Myocyte (in vitro differentiated cells): ENCODE results near the gene ABHD10. TPM values are rescaled to one million over a fixed set of nuclear protein-coding genes. Genes with fewer than 3 reads are reported as not detected.
A peak's percentile ranks its signal among the peaks of the same experiment; 100 is the strongest.

Experiments used
- DNase-seq: peaks from one replicate; pipeline ENCODE4 v3.0.0-alpha.2; 2012; ENCODE audit warnings: low read depth
- polyA plus RNA-seq: library from polyadenylated mRNA; unstranded; fragments of >200 nt; gene quantifications from one replicate; pipeline ENCODE4 v1.2.1, GENCODE V29; 2012; ENCODE audit warnings: missing spikeins
- total RNA-seq: library from RNA; depleted of rRNA; stranded (reverse); fragments of >200 nt; gene quantifications from 2 replicates; pipeline ENCODE4 v1.2.3, GENCODE V29; 2014

Gene ABHD10
- 27.1 and 30.1 TPM in 2 replicates for total RNA-seq
- polyA plus RNA-seq, result 18.7 TPM

GRCh38 chr3:111978583-111979433, at the start of gene ABHD10:
Gene ABHD10 (plus strand): TSS chr3:111979026. CDS start chr3:111979062, 36 bp downstream.
- DNase-seq, result peak; percentile 99

- no peak for DNase-seq
Measured at GRCh38 chr3:111929484-111929883, 49.3 kb upstream of the ABHD10 start.

- DNase-seq, result no peak
Measured at GRCh38 chr3:111932946-111933345, 45.9 kb upstream of the ABHD10 start.

- DNase-seq, result no peak
Measured at GRCh38 chr3:111936191-111936841, 42.5 kb upstream of the ABHD10 start.

- no peak for DNase-seq
Measured at GRCh38 chr3:111936967-111937366, 41.9 kb upstream of the ABHD10 start.

GRCh38 chr3:111937871-111938270, 41.0 kb upstream of the ABHD10 start:
- no peak for DNase-seq

GRCh38 chr3:111939873-111940272, 39.0 kb upstream of the ABHD10 start:
- no peak for DNase-seq

- DNase-seq, result no peak
Measured at GRCh38 chr3:111943533-111943932, 35.3 kb upstream of the ABHD10 start.

GRCh38 chr3:111944372-111944771, 34.5 kb upstream of the ABHD10 start:
- DNase-seq, result no peak

- DNase-seq, result no peak
Measured at GRCh38 chr3:111947231-111947630, 31.6 kb upstream of the ABHD10 start.

GRCh38 chr3:111948786-111949185, 30.0 kb upstream of the ABHD10 start:
- no peak for DNase-seq

- no peak for DNase-seq
Measured at GRCh38 chr3:111949712-111950111, 29.1 kb upstream of the ABHD10 start.

GRCh38 chr3:111951032-111951431, 27.8 kb upstream of the ABHD10 start:
- DNase-seq, result no peak

- DNase-seq, result no peak
Measured at GRCh38 chr3:111952086-111952485, 26.7 kb upstream of the ABHD10 start.

GRCh38 chr3:111952866-111953450, 25.9 kb upstream of the ABHD10 start:
- DNase-seq, result peak; percentile 9

- DNase-seq, result no peak
Measured at GRCh38 chr3:111954228-111954990, 24.4 kb upstream of the ABHD10 start.

GRCh38 chr3:111955876-111956275, 22.9 kb upstream of the ABHD10 start:
- DNase-seq, result no peak

- DNase-seq, result no peak
Measured at GRCh38 chr3:111956449-111956848, 22.4 kb upstream of the ABHD10 start.

- peak; percentile 47 for DNase-seq
Measured at GRCh38 chr3:111956995-111957734, 21.7 kb upstream of the ABHD10 start.

GRCh38 chr3:111961461-111962164, 17.2 kb upstream of the ABHD10 start:
- peak; percentile 37 for DNase-seq
